Activated T-helper 2 cell treated with anti-CD3 and anti-CD28 coated beads, Interferon-gamma antibody, Interleukin-2, Interleukin-4, amounts not matched to agents 10 μg/mL and 5 μg/mL and 100 μg/mL, durations not matched to agents 14 hours and 24 hours and 36 hours (primary cell): ENCODE measurements around the gene ARMC12. TPM values are rescaled to one million over a fixed set of nuclear protein-coding genes. Genes with fewer than 3 reads are reported as not detected.

Source experiments
- DNase-seq: peaks from one replicate; pipeline ENCODE4 v3.0.0; 2021; ENCODE audit warnings: low spot score
- H3K27ac Mint-ChIP-seq: one replicate; pipeline ENCODE4 v1.8.0; 2021; ENCODE audit warnings: mixed read lengths
- H3K27me3 Mint-ChIP-seq: one replicate; pipeline ENCODE4 v1.8.0; 2021; ENCODE audit warnings: low read depth, mixed read lengths
- H3K36me3 Mint-ChIP-seq: one replicate; pipeline ENCODE4 v1.8.0; 2021; ENCODE audit warnings: low read depth, mixed read lengths
- H3K4me1 Mint-ChIP-seq: one replicate; pipeline ENCODE4 v1.8.0; 2021; ENCODE audit warnings: low read depth, mixed read lengths
- H3K4me3 Mint-ChIP-seq: one replicate; pipeline ENCODE4 v1.8.0; 2021; ENCODE audit warnings: low read depth, mild to moderate bottlenecking, moderate library complexity, mixed read lengths
- H3K9me3 Mint-ChIP-seq: one replicate; pipeline ENCODE4 v1.8.0; 2021; ENCODE audit warnings: mixed read lengths
- intact Hi-C: fragments of 100-400 bp; cut with micrococcal nuclease; formaldehyde crosslinking; loops from one replicate; pipeline ENCODE4 v1.15.1; 2023
- total RNA-seq: library from RNA; stranded (reverse); gene quantifications from 2 replicates; pipeline ENCODE4 v1.2.3, GENCODE V29; 2022

Gene ARMC12
- total RNA-seq, 1 donor from 2014 or later, result 0.89 TPM

GRCh38 chr6:35750557-35750956, 13.7 kb downstream of the ARMC12 start:
- H3K36me3 Mint-ChIP-seq, result no peaks in the 10 kb centered on the region
- DNase-seq, result no peak
- no peaks in the 10 kb centered on the region for H3K27me3 Mint-ChIP-seq
- peaks cover 15% of the 10 kb centered on the region for H3K9me3 Mint-ChIP-seq
- H3K4me1 Mint-ChIP-seq, result peaks cover 6% of the 10 kb centered on the region
- no peak overlapping the region for H3K4me3 Mint-ChIP-seq
- intact Hi-C loops, result no loop called here
- H3K27ac Mint-ChIP-seq, result no peak overlapping the region

- peaks cover 6% of the 10 kb centered on the region for H3K4me1 Mint-ChIP-seq
- intact Hi-C loops, result no loop called here
- H3K9me3 Mint-ChIP-seq, result peaks cover 9% of the 10 kb centered on the region
- no peak for DNase-seq
- H3K27ac Mint-ChIP-seq, result no peak overlapping the region
- H3K27me3 Mint-ChIP-seq, result no peaks in the 10 kb centered on the region
- H3K36me3 Mint-ChIP-seq, result no peaks in the 10 kb centered on the region
- no peak overlapping the region for H3K4me3 Mint-ChIP-seq
Observed at GRCh38 chr6:35751594-35751993, 14.8 kb downstream of the ARMC12 start.

GRCh38 chr6:35752330-35752729, 15.5 kb downstream of the ARMC12 start:
- Mint-ChIP-seq H3K36me3 (no peaks in the 10 kb centered on the region), H3K27me3 (peaks cover under 1% of the 10 kb centered on the region), H3K4me1 (peaks cover 6% of the 10 kb centered on the region), H3K4me3 (no peak overlapping the region), H3K9me3 (peaks cover 6% of the 10 kb centered on the region), H3K27ac (no peak overlapping the region)
- no peak for DNase-seq
- intact Hi-C loops, result no loop called here

- no peaks in the 10 kb centered on the region for H3K36me3 Mint-ChIP-seq
- no peak overlapping the region for H3K27ac Mint-ChIP-seq
- no peak overlapping the region for H3K4me3 Mint-ChIP-seq
Observed at GRCh38 chr6:35754452-35755277, 17.8 kb downstream of the ARMC12 start.

GRCh38 chr6:35755278-35755924, 18.6 kb downstream of the ARMC12 start:
- no peak for DNase-seq
- no peaks in the 10 kb centered on the region for H3K36me3 Mint-ChIP-seq
- intact Hi-C loops, result no loop called here
- H3K4me1 Mint-ChIP-seq, result peaks cover 6% of the 10 kb centered on the region
- no peak overlapping the region for H3K4me3 Mint-ChIP-seq
- no peaks in the 10 kb centered on the region for H3K9me3 Mint-ChIP-seq
- no peak overlapping the region for H3K27ac Mint-ChIP-seq
- peaks cover 9% of the 10 kb centered on the region for H3K27me3 Mint-ChIP-seq

More at GRCh38 chr6:35754452-35755277, 17.8 kb downstream of the ARMC12 start:
- H3K9me3 Mint-ChIP-seq, result no peaks in the 10 kb centered on the region
- H3K27me3 Mint-ChIP-seq, result peaks cover 4% of the 10 kb centered on the region
- intact Hi-C loops, result no loop called here
- DNase-seq, result no peak
- H3K4me1 Mint-ChIP-seq, result peaks cover 6% of the 10 kb centered on the region

- intact Hi-C loops, result no loop called here
- Mint-ChIP-seq H3K27me3 (peaks cover 14% of the 10 kb centered on the region), H3K27ac (no peak overlapping the region), H3K4me3 (no peak overlapping the region), H3K4me1 (peaks cover 3% of the 10 kb centered on the region), H3K9me3 (no peaks in the 10 kb centered on the region), H3K36me3 (no peaks in the 10 kb centered on the region)
- DNase-seq, result no peak
Observed at GRCh38 chr6:35757456-35758123, 20.8 kb downstream of the ARMC12 start.

- peaks cover 5% of the 10 kb centered on the region for H3K4me1 Mint-ChIP-seq
- no peak overlapping the region for H3K4me3 Mint-ChIP-seq
- intact Hi-C loops, result no loop called here
- no peaks in the 10 kb centered on the region for H3K36me3 Mint-ChIP-seq
- H3K27me3 Mint-ChIP-seq, result peaks cover 32% of the 10 kb centered on the region
- H3K27ac Mint-ChIP-seq, result no peak overlapping the region
- H3K9me3 Mint-ChIP-seq, result no peaks in the 10 kb centered on the region
- no peak for DNase-seq
Observed at GRCh38 chr6:35759426-35759825, 22.6 kb downstream of the ARMC12 start.

- Mint-ChIP-seq H3K4me1 (peaks cover 2% of the 10 kb centered on the region), H3K27ac (no peak overlapping the region), H3K9me3 (no peaks in the 10 kb centered on the region), H3K36me3 (no peaks in the 10 kb centered on the region), H3K4me3 (no peak overlapping the region), H3K27me3 (peaks cover 42% of the 10 kb centered on the region)
- DNase-seq, result no peak
- intact Hi-C loops, result no loop called here
Observed at GRCh38 chr6:35765739-35766138, 28.9 kb downstream of the ARMC12 start.

GRCh38 chr6:35769211-35769610, 32.4 kb downstream of the ARMC12 start:
- intact Hi-C loops, result no loop called here
- DNase-seq, result no peak
- peaks cover 26% of the 10 kb centered on the region for H3K27me3 Mint-ChIP-seq
- H3K4me1 Mint-ChIP-seq, result peaks cover 1% of the 10 kb centered on the region
- H3K9me3 Mint-ChIP-seq, result no peaks in the 10 kb centered on the region
- H3K27ac Mint-ChIP-seq, result no peak overlapping the region
- H3K4me3 Mint-ChIP-seq, result no peak overlapping the region
- no peaks in the 10 kb centered on the region for H3K36me3 Mint-ChIP-seq

GRCh38 chr6:35771343-35771627, 34.5 kb downstream of the ARMC12 start:
- Mint-ChIP-seq H3K4me1 (no peaks in the 10 kb centered on the region), H3K36me3 (no peaks in the 10 kb centered on the region), H3K27me3 (peaks cover 31% of the 10 kb centered on the region), H3K9me3 (no peaks in the 10 kb centered on the region), H3K4me3 (no peak overlapping the region), H3K27ac (no peak overlapping the region)
- intact Hi-C loops, result no loop called here
- DNase-seq, result no peak

GRCh38 chr6:35774116-35774794, 37.4 kb downstream of the ARMC12 start:
- Mint-ChIP-seq H3K27ac (no peak overlapping the region), H3K27me3 (peaks cover 29% of the 10 kb centered on the region), H3K9me3 (no peaks in the 10 kb centered on the region), H3K4me1 (peaks cover 3% of the 10 kb centered on the region), H3K36me3 (no peaks in the 10 kb centered on the region), H3K4me3 (no peak overlapping the region)
- intact Hi-C loops, result no loop called here
- DNase-seq, result no peak

- intact Hi-C loops, result no loop called here
- Mint-ChIP-seq H3K36me3 (no peaks in the 10 kb centered on the region), H3K27me3 (peaks cover 28% of the 10 kb centered on the region), H3K4me3 (no peak overlapping the region), H3K9me3 (no peaks in the 10 kb centered on the region), H3K27ac (no peak overlapping the region), H3K4me1 (peaks cover 3% of the 10 kb centered on the region)
- DNase-seq, result no peak
Observed at GRCh38 chr6:35775031-35775430, 38.2 kb downstream of the ARMC12 start.
